T-cell (primary cell): ENCODE results near the gene GLP1R. TPM values are rescaled to one million over a fixed set of nuclear protein-coding genes. Genes with fewer than 3 reads are reported as not detected.

ENCODE experiments used
- ATAC-seq, 4 experiments: fragments of 200-7000 bp in 3 of 4; fragments of 150-1000 bp in 1 of 4; cut with Tn5 transposase; replicated peaks in 1 of 4; 1 replicate in 3 of 4; 2 replicates in 1 of 4; pipeline ENCODE4 v1.10.0; 2021; ENCODE audit warnings: moderate library complexity in 3 of 4, mild to moderate bottlenecking in 2 of 4, moderate number of reproducible peaks in 1 of 4
- CTCF ChIA-PET, 2 donors: fragments of 300-600 bp; sonication (Branson Sonifier 250); formaldehyde crosslinking; loops; one replicate each; lab custom pipeline; 2022; ENCODE audit warnings: antibody characterized with exemption in 2 of 2; lab: Charles Lee
- POLR2A ChIA-PET, 2 donors: fragments of 300-600 bp; sonication (Branson Sonifier 250); formaldehyde crosslinking; loops; one replicate each; lab custom pipeline; 2022; ENCODE audit warnings: antibody characterized with exemption in 2 of 2; lab: Charles Lee
- DNase-seq, 35 experiments: peaks; one replicate each; pipeline versions ENCODE4 v3.0.0 to v3.0.0-alpha.2; 2013 to 2023
- H3K27ac ChIP-seq: one replicate; pipeline ENCODE4 v1.5.1; 2013; ENCODE audit warnings: low read length
- H3K27me3 ChIP-seq, 2 experiments: replicated peaks in 1 of 2; 1 replicate in 1 of 2; 2 replicates in 1 of 2; pipeline versions ENCODE4 v1.6.1 to v1.7.0; 2013; ENCODE audit warnings: low read length in 1 of 2, mixed read lengths in 1 of 2; ENCODE audit not compliant: control insufficient read depth in 2 of 2, insufficient read depth in 2 of 2; ENCODE audit errors: extremely low read depth in 1 of 2
- H3K36me3 ChIP-seq, 2 donors: 1 replicate in 1 of 2; 2 replicates in 1 of 2; pipeline versions ENCODE4 v1.6.1 to v1.7.0; 2013; ENCODE audit warnings: low read length in 1 of 2; ENCODE audit not compliant: control insufficient read depth in 2 of 2, insufficient read depth in 1 of 2; ENCODE audit errors: extremely low read depth in 1 of 2
- H3K4me1 ChIP-seq, 2 experiments: 1 replicate in 1 of 2; 2 replicates in 1 of 2; pipeline versions ENCODE4 v1.6.1 to v1.7.0; 2013; ENCODE audit warnings: low read length in 2 of 2, mixed read lengths in 1 of 2; ENCODE audit not compliant: insufficient read depth in 2 of 2, control insufficient read depth in 1 of 2; ENCODE audit errors: extremely low read depth in 1 of 2
- H3K4me3 ChIP-seq, 2 donors: 1 replicate in 1 of 2; 2 replicates in 1 of 2; pipeline versions ENCODE4 v1.5.1 to v1.7.0; 2013; ENCODE audit warnings: mild to moderate bottlenecking in 2 of 2, low read length in 1 of 2, moderate library complexity in 1 of 2; ENCODE audit not compliant: control insufficient read depth in 1 of 2; ENCODE audit errors: extremely low read depth in 1 of 2
- H3K9me3 ChIP-seq: 2 replicates; pipeline ENCODE4 v1.7.0; 2013
- H3K27ac Mint-ChIP-seq, 2 donors: one replicate each; pipeline ENCODE4 v1.8.0; 2020 to 2021; ENCODE audit warnings: mild to moderate bottlenecking in 2 of 2, mixed read lengths in 2 of 2
- H3K27me3 Mint-ChIP-seq, 2 donors: one replicate each; pipeline ENCODE4 v1.8.0; 2021 to 2022; ENCODE audit warnings: mixed read lengths in 2 of 2
- H3K36me3 Mint-ChIP-seq: one replicate; pipeline ENCODE4 v1.8.0; 2021; ENCODE audit warnings: mixed read lengths
- H3K4me1 Mint-ChIP-seq, 3 donors: one replicate each; pipeline ENCODE4 v1.8.0; 2020 to 2022; ENCODE audit warnings: mixed read lengths in 3 of 3, mild to moderate bottlenecking in 1 of 3
- H3K4me3 Mint-ChIP-seq, 3 donors: one replicate each; pipeline ENCODE4 v1.8.0; 2020 to 2022; ENCODE audit warnings: mild to moderate bottlenecking in 3 of 3, mixed read lengths in 3 of 3, moderate library complexity in 3 of 3
- H3K9me3 Mint-ChIP-seq, 3 donors: one replicate each; pipeline ENCODE4 v1.8.0; 2020 to 2022; ENCODE audit warnings: mixed read lengths in 3 of 3
- WGBS: methylation state at CpG from one replicate; pipeline ENCODE4 v1.1.5; 2013; ENCODE audit warnings: missing lambda C conversion rate; ENCODE audit not compliant: insufficient coverage; 5-methylcytosine and 5-hydroxymethylcytosine counted together
- total RNA-seq, 35 experiments: library from RNA in 6 of 35; stranded (reverse) in 6 of 35; fragments of 120-200 nt in 1 of 35; gene quantifications; one replicate each; pipeline versions ENCODE4 v1.2.1 to v1.2.4 and lab custom pipeline; 2013 to 2026

GLP1R gene
- total RNA-seq, 5 donors from 2014 or later (not counting 1 experiment from before 2014, with no cell fraction given): 0.07 TPM; not detected in 4

DNA sequence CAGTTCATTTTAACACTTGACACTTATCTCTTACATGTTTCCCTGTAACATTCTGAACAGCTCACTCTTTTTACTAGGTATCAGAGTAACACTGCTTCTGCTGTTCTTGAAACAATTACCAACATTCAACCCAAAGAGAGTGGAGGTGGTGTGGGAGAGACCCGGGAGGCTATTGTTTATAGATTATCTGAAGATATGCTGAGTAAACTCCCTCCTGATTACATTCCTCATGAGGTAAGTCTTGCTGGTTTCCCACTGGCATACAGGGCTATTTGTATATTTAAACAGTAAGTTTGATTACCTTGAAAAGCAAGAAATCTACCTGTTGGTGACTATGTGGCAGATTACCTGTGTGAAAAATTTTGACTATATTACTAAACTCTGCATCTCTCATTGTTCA is 39.8 kb upstream of the GLP1R start:
- peaks cover 7% of the 10 kb centered on the region in 2 experiments for H3K27me3 ChIP-seq
- Mint-ChIP-seq H3K4me1 (no peaks in the 10 kb centered on the region), H3K4me3 (no peak overlapping the region), H3K27me3 (peaks cover 46 to 48% of the 10 kb centered on the region in 2 donors), H3K27ac (no peak overlapping the region), H3K36me3 (no peaks in the 10 kb centered on the region), H3K9me3 (no peaks in the 10 kb centered on the region)
- H3K4me1 ChIP-seq: no peaks in the 10 kb centered on the region
- no peak overlapping the region for H3K27ac ChIP-seq
- no peaks in the 10 kb centered on the region for H3K9me3 ChIP-seq
- WGBS: no CpG with 5 or more reads among the region's 1 CpG
- ATAC-seq: no peak
- H3K4me3 ChIP-seq: no peak overlapping the region
- ChIA-PET CTCF (interaction anchor here (0.6 kb wide), 2 partner anchors 141 to 1892 kb away, joined by 3 read pairs; no protein-coding TSS in a partner anchor), POLR2A (no interaction called here)
- no peak for DNase-seq
- H3K36me3 ChIP-seq: no peaks in the 10 kb centered on the region

DNA sequence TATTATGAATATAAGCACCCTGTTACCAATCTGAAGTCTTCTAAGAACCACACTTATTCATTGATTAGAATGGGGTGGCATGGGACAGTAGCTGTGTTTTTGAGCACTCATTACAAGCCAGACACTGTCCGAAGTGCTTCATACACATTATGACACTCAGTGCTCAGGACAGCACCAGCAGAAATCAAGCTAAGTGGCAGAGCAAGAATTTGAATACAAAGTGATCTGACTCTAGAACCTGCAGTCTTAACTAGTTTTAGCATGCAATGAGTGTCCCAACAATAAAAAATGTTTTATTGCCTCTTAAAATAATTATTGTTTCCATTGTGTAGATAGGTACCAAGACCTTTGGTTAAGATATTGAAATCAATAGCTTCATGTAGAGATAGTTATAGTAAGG is 39.1 kb upstream of the GLP1R start:
- no peaks in the 10 kb centered on the region for H3K9me3 Mint-ChIP-seq
- no peaks in the 10 kb centered on the region for H3K36me3 Mint-ChIP-seq
- Histone ChIP-seq H3K4me3 (no peak overlapping the region), H3K4me1 (no peaks in the 10 kb centered on the region), H3K9me3 (no peaks in the 10 kb centered on the region), H3K27me3 (peaks cover 5 to 7% of the 10 kb centered on the region in 2 experiments), H3K27ac (no peak overlapping the region), H3K36me3 (no peaks in the 10 kb centered on the region)
- no peak for ATAC-seq
- H3K27me3 Mint-ChIP-seq: peaks cover 48 to 49% of the 10 kb centered on the region in 2 donors
- ChIA-PET CTCF (interaction anchor here in 1 of 2 donors (0.9 kb wide), 1 partner anchor 11 kb away, joined by 4 read pairs; no protein-coding TSS in a partner anchor), POLR2A (no interaction called here)
- DNase-seq: no peak
- H3K27ac Mint-ChIP-seq: no peak overlapping the region
- H3K4me1 Mint-ChIP-seq: no peaks in the 10 kb centered on the region
- H3K4me3 Mint-ChIP-seq: no peak overlapping the region
- WGBS: 80% methylated on average over 1 of the region's 1 CpG

DNA sequence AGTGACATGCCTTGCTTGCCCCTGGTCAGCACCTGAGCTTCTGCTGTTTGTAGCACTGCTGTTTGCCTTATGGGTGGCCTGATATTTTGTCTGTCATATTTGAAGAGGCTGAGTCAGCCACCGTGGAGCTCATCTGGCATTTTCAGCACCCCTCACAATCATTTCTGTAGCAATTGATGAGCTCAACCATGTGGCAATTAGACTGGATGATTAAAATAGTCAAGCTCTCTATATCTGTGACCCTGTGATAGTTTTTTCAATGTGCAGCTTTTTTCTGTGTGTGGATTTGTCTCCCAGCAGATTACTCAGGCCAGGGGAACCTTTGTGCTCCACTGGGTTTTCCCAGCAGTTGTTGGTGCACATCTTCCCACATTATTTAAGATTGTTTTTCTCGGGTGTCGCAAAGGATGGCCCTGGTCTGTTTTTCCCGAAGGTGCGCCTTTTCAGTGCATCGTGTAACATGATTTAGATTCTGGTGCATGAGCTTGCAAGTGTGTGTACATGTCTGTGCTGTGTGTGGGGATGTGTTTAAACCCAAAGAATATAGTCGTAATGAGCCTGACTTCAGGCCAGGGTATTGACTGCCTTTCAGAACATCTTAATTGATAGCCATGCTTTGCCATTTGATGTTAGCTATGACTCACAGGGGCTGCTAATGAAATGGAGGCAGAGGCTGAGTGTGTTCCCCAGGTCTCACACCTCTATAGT is 31.6 kb upstream of the GLP1R start:
- ATAC-seq: no peak
- no peaks in the 10 kb centered on the region for H3K9me3 Mint-ChIP-seq
- WGBS: 83% methylated on average over 3 of the region's 7 CpGs

DNA sequence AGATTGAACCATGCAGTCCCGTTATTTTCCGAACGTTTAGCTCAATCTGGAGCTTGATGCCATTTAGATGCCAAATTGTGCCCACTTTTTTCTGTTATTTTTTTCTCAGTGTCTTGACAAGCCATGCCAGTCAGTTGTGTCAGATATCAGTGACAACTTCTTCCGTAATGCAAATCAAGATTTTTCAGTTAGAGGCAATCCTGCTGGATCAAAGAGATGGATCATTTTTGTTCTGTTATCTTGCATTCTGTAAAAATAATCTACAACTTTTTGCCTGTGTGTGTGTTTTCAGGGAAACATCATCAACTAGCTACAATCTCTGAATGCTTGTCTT is 31.1 kb upstream of the GLP1R start:
- H3K27ac Mint-ChIP-seq: no peak overlapping the region
- H3K4me1 ChIP-seq: no peaks in the 10 kb centered on the region
- no peak overlapping the region for H3K27ac ChIP-seq
- H3K27me3 ChIP-seq: peaks cover 0 to 10% of the 10 kb centered on the region in 2 experiments
- no peaks in the 10 kb centered on the region for H3K9me3 Mint-ChIP-seq
- no peak overlapping the region for H3K4me3 ChIP-seq
- H3K4me3 Mint-ChIP-seq: no peak overlapping the region
- POLR2A ChIA-PET: no interaction called here
- peaks cover 0 to 16% of the 10 kb centered on the region in 2 donors for H3K27me3 Mint-ChIP-seq
- CTCF ChIA-PET: no interaction called here
- no peaks in the 10 kb centered on the region for H3K36me3 Mint-ChIP-seq
- no peak for ATAC-seq
- 63% methylated on average over 3 of the region's 4 CpGs for WGBS
- H3K4me1 Mint-ChIP-seq: no peaks in the 10 kb centered on the region
- no peaks in the 10 kb centered on the region for H3K9me3 ChIP-seq
- H3K36me3 ChIP-seq: no peaks in the 10 kb centered on the region
- no peak for DNase-seq

More for the DNA sequence above, 31.6 kb upstream of the GLP1R start:
- Mint-ChIP-seq H3K27ac (no peak overlapping the region), H3K27me3 (peaks cover 5 to 22% of the 10 kb centered on the region in 2 donors), H3K36me3 (no peaks in the 10 kb centered on the region), H3K4me1 (no peaks in the 10 kb centered on the region), H3K4me3 (no peak overlapping the region)
- ChIA-PET CTCF (no interaction called here), POLR2A (no interaction called here)
- no peak for DNase-seq
- Histone ChIP-seq H3K27ac (no peak overlapping the region), H3K4me3 (no peak overlapping the region), H3K4me1 (no peaks in the 10 kb centered on the region), H3K36me3 (no peaks in the 10 kb centered on the region), H3K9me3 (no peaks in the 10 kb centered on the region), H3K27me3 (peaks cover 0 to 5% of the 10 kb centered on the region in 2 experiments)

DNA sequence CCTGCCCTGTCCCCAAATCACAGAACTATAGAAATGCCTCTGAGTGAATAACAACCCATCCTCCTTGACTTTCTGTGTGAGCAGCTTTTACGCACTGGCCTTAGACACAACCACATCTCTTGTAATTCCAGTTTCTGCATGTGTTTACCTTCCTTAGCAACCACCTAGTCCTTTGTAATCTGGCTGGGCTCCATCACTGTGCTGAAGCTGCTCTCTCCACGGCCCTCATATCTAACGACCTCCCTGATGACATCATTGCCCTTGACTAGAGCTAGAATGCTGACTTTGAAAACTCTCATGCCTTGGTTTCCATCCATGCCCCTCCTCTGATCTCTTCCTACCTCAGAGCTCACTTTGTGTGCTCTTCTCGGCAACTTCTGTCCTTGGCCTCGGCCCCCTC is 30.5 kb upstream of the GLP1R start:
- Mint-ChIP-seq H3K36me3 (no peaks in the 10 kb centered on the region), H3K4me3 (no peak overlapping the region), H3K9me3 (no peaks in the 10 kb centered on the region), H3K27me3 (peaks cover 0 to 15% of the 10 kb centered on the region in 2 donors), H3K4me1 (no peaks in the 10 kb centered on the region), H3K27ac (no peak overlapping the region)
- H3K4me3 ChIP-seq: no peak overlapping the region
- POLR2A ChIA-PET: no interaction called here
- CTCF ChIA-PET: no interaction called here
- 78% methylated on average over 5 of the region's 5 CpGs for WGBS
- DNase-seq (no peak), ATAC-seq (no peak)
- H3K27ac ChIP-seq: no peak overlapping the region
- H3K27me3 ChIP-seq: peaks cover 0 to 11% of the 10 kb centered on the region in 2 experiments
- no peaks in the 10 kb centered on the region for H3K4me1 ChIP-seq
- no peaks in the 10 kb centered on the region for H3K9me3 ChIP-seq
- no peaks in the 10 kb centered on the region for H3K36me3 ChIP-seq

DNA sequence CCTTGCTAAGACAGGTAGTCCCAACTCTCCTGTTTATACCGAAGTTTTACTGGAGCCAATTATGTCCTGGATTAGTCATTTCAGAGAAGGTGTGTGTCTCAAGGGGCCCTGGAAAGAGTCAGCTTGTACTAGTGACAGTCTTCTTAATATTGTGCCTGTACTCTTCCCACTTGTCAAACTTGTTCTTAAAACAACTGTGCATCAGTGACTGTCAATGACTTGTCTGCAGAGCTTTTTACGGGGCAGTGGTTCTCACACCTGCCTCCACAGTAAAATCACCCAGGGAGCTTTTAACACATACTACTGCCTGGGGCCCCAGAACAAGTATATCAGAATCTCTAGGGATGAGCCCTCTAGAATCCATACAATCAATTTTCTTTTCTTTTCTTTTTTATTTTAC is 28.4 kb upstream of the GLP1R start:
- DNase-seq: no peak
- H3K4me3 Mint-ChIP-seq: no peak overlapping the region
- H3K36me3 ChIP-seq: no peaks in the 10 kb centered on the region
- H3K27ac ChIP-seq: no peak overlapping the region
- H3K36me3 Mint-ChIP-seq: no peaks in the 10 kb centered on the region
- no peaks in the 10 kb centered on the region for H3K9me3 ChIP-seq
- H3K27me3 ChIP-seq: peaks cover 0 to 11% of the 10 kb centered on the region in 2 experiments
- no peaks in the 10 kb centered on the region for H3K4me1 Mint-ChIP-seq
- H3K9me3 Mint-ChIP-seq: no peaks in the 10 kb centered on the region
- no peak overlapping the region for H3K27ac Mint-ChIP-seq
- H3K27me3 Mint-ChIP-seq: peaks cover 4% of the 10 kb centered on the region in 2 donors
- H3K4me1 ChIP-seq: no peaks in the 10 kb centered on the region
- ATAC-seq: no peak
- H3K4me3 ChIP-seq: no peak overlapping the region
- CTCF ChIA-PET: no interaction called here
- POLR2A ChIA-PET: no interaction called here
- 94% methylated on average over 1 of the region's 2 CpGs for WGBS
